ENCODE data around the gene SPG7. TPM values are rescaled to one million over a fixed set of nuclear protein-coding genes. Genes with fewer than 3 reads are reported as not detected.

The SPG7 gene
- total and polyA plus RNA-seq, 4 donors: 34.5 to 102 (median 49.5) TPM

- Histone ChIP-seq H3K9ac (ENCODE audit: low read depth in 1 of 2, low read length in 2 of 2) (no peak overlapping the region), H3K27ac (ENCODE audit: low read depth in 1 of 2, low read length in 2 of 2) (no peak overlapping the region), H3K27me3 (ENCODE audit: control insufficient read depth in 4 of 4, insufficient read depth in 4 of 4, low read length in 3 of 4) (no peaks in the 10 kb centered on the region), H3K9me3 (ENCODE audit: control insufficient read depth in 4 of 4, low read length in 3 of 4) (no peaks in the 10 kb centered on the region), H3K4me1 (ENCODE audit: control insufficient read depth in 4 of 4, insufficient read depth in 4 of 4, low read length in 3 of 4) (peaks cover 4 to 23% (median 14%) of the 10 kb centered on the region in 4 donors), H3K4me3 (ENCODE audit: low read depth in 1 of 3, low read length in 3 of 3) (no peak overlapping the region), H3K36me3 (ENCODE audit: control insufficient read depth in 4 of 4, insufficient read depth in 3 of 4, low read depth in 1 of 4, low read length in 3 of 4) (peaks cover 2 to 62% (median 29%) of the 10 kb centered on the region in 4 donors)
- 96% methylated on average over 37 of the region's 37 CpGs for WGBS
- no peak for TF ChIP-seq NR2F2 (IDR thresholded peaks at IDR 0.05)
- no peak for TF ChIP-seq FOXA1 (IDR thresholded peaks at IDR 0.05)
- no peak for TF ChIP-seq YY1 (IDR thresholded peaks at IDR 0.05)
- no peak for TF ChIP-seq GABPA (IDR thresholded peaks at IDR 0.05 in 1 of 2, conservative IDR thresholded peaks at IDR 0.05 in 1 of 2)
- no peak for TF ChIP-seq HNF4A (conservative IDR thresholded peaks at IDR 0.05)
- DNase-seq (ENCODE audit: low spot score): no peak
Observed at GRCh38 chr16:89530401-89531381, 22.5 kb downstream of the SPG7 start.

DNA sequence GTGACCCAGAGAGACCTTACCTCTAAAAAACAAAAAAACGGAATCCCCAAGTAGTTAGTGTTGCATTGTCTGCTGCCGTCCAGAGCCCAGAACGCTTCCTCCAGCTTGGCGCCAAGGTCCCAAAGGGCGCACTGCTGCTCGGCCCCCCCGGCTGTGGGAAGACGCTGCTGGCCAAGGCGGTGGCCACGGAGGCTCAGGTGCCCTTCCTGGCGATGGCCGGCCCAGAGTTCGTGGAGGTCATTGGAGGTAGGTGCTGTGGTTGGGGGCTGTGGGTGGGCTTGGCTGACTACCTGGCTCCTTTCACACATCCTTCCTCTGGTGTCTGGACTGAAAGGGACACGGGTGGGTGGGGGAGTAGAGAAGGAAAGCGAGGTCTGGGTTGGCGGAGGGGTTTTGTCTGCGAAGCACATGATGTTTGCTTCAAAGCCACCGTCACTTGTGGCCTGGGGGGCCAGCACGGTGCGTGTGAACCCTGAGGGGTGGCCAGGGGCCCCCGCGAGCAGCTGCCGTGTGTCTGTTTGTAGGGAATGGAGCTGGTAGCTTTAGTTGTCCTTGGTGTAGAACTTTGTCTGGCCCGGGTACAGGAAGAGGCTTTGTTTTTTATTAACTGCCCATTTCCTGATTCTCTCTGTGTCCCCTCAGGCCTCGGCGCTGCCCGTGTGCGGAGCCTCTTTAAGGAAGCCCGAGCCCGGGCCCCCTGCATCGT is 23.8 kb downstream of the SPG7 start:
- H3K4me3 ChIP-seq (ENCODE audit: low read depth in 1 of 3, low read length in 3 of 3): no peak overlapping the region
- WGBS: 88% methylated on average over 31 of the region's 31 CpGs
- H3K9me3 ChIP-seq (ENCODE audit: control insufficient read depth in 4 of 4, low read length in 3 of 4): no peaks in the 10 kb centered on the region
- no peak overlapping the region for H3K27ac ChIP-seq (ENCODE audit: low read depth in 1 of 2, low read length in 2 of 2)
- no peak overlapping the region for H3K9ac ChIP-seq (ENCODE audit: low read depth in 1 of 2, low read length in 2 of 2)
- peaks cover 3 to 55% (median 21%) of the 10 kb centered on the region in 4 donors for H3K36me3 ChIP-seq (ENCODE audit: control insufficient read depth in 4 of 4, insufficient read depth in 3 of 4, low read depth in 1 of 4, low read length in 3 of 4)
- no peaks in the 10 kb centered on the region for H3K27me3 ChIP-seq (ENCODE audit: control insufficient read depth in 4 of 4, insufficient read depth in 4 of 4, low read length in 3 of 4)
- H3K4me1 ChIP-seq (ENCODE audit: control insufficient read depth in 4 of 4, insufficient read depth in 4 of 4, low read length in 3 of 4): peaks cover 4 to 23% (median 14%) of the 10 kb centered on the region in 4 donors
- no peak for TF ChIP-seq RAD21 (IDR thresholded peaks at IDR 0.05)
- no peak for TF ChIP-seq HNF4A (conservative IDR thresholded peaks at IDR 0.05)
- no peak for TF ChIP-seq REST (IDR thresholded peaks at IDR 0.05)
- TF ChIP-seq NR2F2 (IDR thresholded peaks at IDR 0.05): no peak
- no peak for TF ChIP-seq MAX (IDR thresholded peaks at IDR 0.05)
- TF ChIP-seq, protein P1, sequence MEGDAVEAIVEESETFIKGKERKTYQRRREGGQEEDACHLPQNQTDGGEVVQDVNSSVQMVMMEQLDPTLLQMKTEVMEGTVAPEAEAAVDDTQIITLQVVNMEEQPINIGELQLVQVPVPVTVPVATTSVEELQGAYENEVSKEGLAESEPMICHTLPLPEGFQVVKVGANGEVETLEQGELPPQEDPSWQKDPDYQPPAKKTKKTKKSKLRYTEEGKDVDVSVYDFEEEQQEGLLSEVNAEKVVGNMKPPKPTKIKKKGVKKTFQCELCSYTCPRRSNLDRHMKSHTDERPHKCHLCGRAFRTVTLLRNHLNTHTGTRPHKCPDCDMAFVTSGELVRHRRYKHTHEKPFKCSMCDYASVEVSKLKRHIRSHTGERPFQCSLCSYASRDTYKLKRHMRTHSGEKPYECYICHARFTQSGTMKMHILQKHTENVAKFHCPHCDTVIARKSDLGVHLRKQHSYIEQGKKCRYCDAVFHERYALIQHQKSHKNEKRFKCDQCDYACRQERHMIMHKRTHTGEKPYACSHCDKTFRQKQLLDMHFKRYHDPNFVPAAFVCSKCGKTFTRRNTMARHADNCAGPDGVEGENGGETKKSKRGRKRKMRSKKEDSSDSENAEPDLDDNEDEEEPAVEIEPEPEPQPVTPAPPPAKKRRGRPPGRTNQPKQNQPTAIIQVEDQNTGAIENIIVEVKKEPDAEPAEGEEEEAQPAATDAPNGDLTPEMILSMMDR (IDR thresholded peaks at IDR 0.05; ENCODE audit: low read depth, low read length, missing input control): no peak
- TF ChIP-seq GABPA (IDR thresholded peaks at IDR 0.05 in 1 of 2, conservative IDR thresholded peaks at IDR 0.05 in 1 of 2): no peak
- no peak for TF ChIP-seq FOXA1 (IDR thresholded peaks at IDR 0.05)
- no peak for TF ChIP-seq FOXA2 (IDR thresholded peaks at IDR 0.05)
- no peak for TF ChIP-seq ZBTB33 (IDR thresholded peaks at IDR 0.05)
- DNase-seq (ENCODE audit: low spot score): no peak
